ENCODE measurements around the gene MEAK7. TPM values are rescaled to one million over a fixed set of nuclear protein-coding genes. Genes with fewer than 3 reads are reported as not detected.

The MEAK7 gene
- total RNA-seq, 1 experiment from 2014 or later = 29.5 TPM

DNA sequence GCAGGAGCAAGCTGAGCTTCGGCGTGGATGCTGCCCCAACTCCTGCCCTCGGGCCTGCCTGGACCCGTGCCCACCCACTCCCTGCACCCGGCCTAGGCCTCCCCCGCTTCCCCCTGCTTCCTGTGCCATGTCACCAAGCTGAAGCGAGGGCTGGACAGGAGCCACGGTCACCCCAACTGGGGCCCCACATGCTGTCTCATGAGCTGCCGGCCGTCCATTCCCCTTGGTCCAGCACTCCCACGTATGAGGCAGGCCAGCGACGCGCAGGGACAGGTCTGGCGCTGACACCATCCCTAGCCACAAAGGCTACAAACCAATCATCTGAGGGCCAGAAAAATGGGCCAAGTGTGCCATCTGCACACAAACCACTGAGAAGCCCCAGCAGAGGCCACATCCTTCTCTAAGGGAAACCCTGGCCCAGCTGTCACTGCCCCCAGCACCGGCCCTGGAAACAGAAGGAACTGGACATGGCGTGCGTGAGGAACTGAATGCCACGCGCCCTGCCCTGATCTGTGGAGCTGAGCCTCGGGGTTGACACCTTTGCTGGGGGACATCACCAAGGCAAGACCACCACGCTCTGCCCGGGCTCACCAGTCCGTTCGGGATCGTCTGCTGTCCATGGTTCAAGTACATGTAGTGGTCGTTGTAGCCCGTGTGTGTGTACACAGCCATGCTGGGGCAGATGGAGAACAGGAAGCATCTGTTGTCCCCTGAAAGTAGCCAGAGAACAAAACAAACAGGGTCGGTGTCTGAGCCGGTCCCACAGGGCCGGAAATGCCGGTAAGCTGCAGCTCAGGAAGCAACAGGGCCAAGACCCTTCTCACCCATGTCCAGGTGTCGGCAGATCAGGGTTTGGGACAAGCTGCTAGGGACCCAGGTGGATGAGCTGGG is 22.2 kb downstream of the MEAK7 start:
- BruUV-seq (replicated peaks) = no TSS peak
- peaks cover 20% of the 10 kb centered on the region for H3K36me3 Mint-ChIP-seq (ENCODE audit: insufficient read depth, unreplicated experiment)
- intact Hi-C loops (cut with micrococcal nuclease; ENCODE audit: unreplicated experiment) = no loop called here
- TF ChIP-seq, protein P1, sequence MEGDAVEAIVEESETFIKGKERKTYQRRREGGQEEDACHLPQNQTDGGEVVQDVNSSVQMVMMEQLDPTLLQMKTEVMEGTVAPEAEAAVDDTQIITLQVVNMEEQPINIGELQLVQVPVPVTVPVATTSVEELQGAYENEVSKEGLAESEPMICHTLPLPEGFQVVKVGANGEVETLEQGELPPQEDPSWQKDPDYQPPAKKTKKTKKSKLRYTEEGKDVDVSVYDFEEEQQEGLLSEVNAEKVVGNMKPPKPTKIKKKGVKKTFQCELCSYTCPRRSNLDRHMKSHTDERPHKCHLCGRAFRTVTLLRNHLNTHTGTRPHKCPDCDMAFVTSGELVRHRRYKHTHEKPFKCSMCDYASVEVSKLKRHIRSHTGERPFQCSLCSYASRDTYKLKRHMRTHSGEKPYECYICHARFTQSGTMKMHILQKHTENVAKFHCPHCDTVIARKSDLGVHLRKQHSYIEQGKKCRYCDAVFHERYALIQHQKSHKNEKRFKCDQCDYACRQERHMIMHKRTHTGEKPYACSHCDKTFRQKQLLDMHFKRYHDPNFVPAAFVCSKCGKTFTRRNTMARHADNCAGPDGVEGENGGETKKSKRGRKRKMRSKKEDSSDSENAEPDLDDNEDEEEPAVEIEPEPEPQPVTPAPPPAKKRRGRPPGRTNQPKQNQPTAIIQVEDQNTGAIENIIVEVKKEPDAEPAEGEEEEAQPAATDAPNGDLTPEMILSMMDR (IDR thresholded peaks at IDR 0.05; ENCODE audit: unreplicated experiment) = no peak
- CTCF ChIA-PET = interaction anchor here (0.9 kb wide), 1 partner anchor 177 kb away, joined by 4 read pairs; no protein-coding TSS in a partner anchor
- no peak overlapping the region for H3K4me3 Mint-ChIP-seq (ENCODE audit: low read depth, unreplicated experiment)
- no peaks in the 10 kb centered on the region for H3K9me3 Mint-ChIP-seq (ENCODE audit: low read depth, unreplicated experiment)
- no peaks in the 10 kb centered on the region for H3K4me1 Mint-ChIP-seq (ENCODE audit: low read depth, unreplicated experiment)
- no peak overlapping the region for H3K27ac Mint-ChIP-seq (ENCODE audit: unreplicated experiment)
- DNase-seq = no peak
- H3K27me3 Mint-ChIP-seq (ENCODE audit: unreplicated experiment) = no peaks in the 10 kb centered on the region

DNA sequence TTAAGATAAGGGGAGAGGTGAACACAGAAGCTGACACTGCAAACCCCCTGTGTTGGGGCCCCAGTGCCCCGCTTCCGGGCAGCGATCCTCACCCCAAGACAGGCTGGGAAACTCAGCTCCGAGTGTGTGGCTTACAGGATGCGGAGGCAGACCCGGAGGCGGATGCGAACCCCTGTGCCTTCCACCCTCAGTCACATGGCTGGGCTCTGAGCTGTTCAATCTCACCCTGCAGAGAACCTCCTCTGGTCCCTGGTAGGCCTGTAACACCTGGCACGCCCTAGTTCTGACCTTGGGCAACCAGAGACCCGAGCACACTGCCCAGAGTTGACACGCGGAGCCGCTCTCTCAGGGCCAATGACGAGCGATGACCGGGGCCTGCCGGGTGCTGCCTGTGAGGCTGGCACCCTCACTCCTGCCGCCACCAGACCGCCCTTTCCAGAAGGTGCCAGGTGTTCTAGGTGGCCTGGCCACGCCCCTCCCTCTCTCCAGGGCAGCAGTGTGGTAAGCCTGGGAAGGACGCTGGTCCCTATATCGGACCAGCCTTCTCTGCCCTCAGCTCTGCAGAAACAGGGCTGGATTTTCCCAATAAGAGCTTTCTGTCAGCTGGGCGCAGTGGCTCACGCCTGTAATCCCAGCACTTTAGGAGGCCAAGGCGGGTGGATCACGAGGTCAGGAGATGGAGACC is 23.3 kb downstream of the MEAK7 start:
- CTCF ChIA-PET = no interaction called here
- Mint-ChIP-seq H3K27ac (ENCODE audit: unreplicated experiment) (no peak overlapping the region), H3K27me3 (ENCODE audit: unreplicated experiment) (no peaks in the 10 kb centered on the region), H3K36me3 (ENCODE audit: insufficient read depth, unreplicated experiment) (peaks cover 20% of the 10 kb centered on the region), H3K9me3 (ENCODE audit: low read depth, unreplicated experiment) (no peaks in the 10 kb centered on the region), H3K4me1 (ENCODE audit: low read depth, unreplicated experiment) (no peaks in the 10 kb centered on the region), H3K4me3 (ENCODE audit: low read depth, unreplicated experiment) (no peak overlapping the region)
- no peak for DNase-seq
- intact Hi-C loops (cut with micrococcal nuclease; ENCODE audit: unreplicated experiment) = no loop called here
- TF ChIP-seq, protein P1 (IDR thresholded peaks at IDR 0.05; ENCODE audit: unreplicated experiment) = no peak
- no TSS peak for BruUV-seq (replicated peaks)

DNA sequence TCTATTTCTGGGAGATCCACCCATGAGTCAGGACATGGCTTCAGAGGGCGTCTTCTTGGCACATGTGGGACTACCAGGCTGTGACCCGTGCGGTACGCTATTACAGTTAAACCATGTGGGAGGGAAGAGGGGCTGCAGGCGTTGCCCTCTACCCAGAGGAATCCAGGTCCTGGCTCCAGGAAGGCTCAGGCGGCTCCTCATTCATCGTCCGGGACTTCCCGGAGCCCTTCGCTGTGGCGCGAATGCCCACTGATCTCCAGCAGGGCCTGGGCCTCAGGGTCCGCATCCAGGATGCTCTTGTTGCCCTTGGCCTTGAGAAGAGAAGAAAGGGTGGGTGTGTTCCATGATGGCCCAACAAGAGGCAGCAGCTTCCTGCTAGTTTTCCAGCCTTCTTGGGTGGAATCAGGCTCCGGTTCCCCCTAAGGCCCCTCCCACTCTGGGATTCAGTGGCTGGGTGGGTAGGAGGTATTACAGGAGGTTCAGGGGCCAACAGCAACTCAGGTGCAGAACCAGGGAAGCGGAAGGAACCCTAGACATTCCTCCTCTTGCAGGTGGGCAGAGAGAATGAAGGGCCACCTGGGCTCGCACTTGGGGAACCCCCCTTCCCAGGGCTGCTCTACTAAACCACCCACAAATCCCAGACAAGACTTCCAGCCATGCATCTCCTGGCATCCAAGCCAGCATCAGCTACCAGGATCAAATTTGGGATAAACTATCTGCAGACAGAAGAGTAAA is 24.6 kb downstream of the MEAK7 start:
- CTCF ChIA-PET = no interaction called here
- no TSS peak for BruUV-seq (replicated peaks)
- H3K27ac Mint-ChIP-seq (ENCODE audit: unreplicated experiment) = no peak overlapping the region
- intact Hi-C loops (cut with micrococcal nuclease; ENCODE audit: unreplicated experiment) = no loop called here
- no peak for DNase-seq
- H3K4me1 Mint-ChIP-seq (ENCODE audit: low read depth, unreplicated experiment) = no peaks in the 10 kb centered on the region
- no peak overlapping the region for H3K4me3 Mint-ChIP-seq (ENCODE audit: low read depth, unreplicated experiment)
- H3K27me3 Mint-ChIP-seq (ENCODE audit: unreplicated experiment) = no peaks in the 10 kb centered on the region
- TF ChIP-seq, protein P1 (IDR thresholded peaks at IDR 0.05; ENCODE audit: unreplicated experiment) = no peak
- peaks cover 20% of the 10 kb centered on the region for H3K36me3 Mint-ChIP-seq (ENCODE audit: insufficient read depth, unreplicated experiment)
- H3K9me3 Mint-ChIP-seq (ENCODE audit: low read depth, unreplicated experiment) = peaks cover 3% of the 10 kb centered on the region

DNA sequence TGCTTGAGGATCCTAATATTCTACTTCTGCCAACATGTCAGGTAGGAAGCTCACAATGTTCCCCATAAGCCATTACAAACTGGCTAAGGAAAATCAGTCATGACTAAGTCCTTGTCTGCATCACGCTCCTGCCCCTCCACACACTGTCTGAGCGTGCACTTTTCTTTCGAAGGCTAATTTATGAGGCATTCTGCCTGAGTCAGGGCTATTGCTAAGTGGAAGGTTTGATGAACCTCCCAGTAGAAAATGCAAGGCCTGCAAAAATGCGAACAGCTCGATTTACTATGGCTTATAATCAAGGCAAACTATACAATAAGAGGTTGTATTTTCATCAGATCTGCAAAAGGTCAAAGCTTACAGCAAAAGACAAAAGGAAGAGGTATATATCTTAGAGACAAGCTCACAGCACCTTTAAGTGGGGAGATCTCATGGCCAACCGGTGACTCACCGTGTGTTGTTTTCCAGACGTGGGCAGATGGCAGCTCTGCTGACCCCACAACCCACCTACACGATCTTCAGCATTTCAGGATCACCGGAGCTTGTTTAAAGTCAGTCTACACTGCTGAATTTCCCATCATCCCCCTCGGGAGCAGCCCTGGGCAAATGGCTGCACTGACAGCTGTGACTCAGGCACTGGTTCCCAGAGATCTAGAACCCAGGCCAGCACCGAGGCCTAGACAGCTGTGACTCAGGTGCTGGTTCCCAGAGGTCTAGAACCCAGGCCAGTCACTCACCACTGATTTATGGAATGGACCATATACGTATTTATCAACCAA is 26.1 kb downstream of the MEAK7 start:
- BruUV-seq (replicated peaks) = no TSS peak
- peaks cover 19% of the 10 kb centered on the region for H3K36me3 Mint-ChIP-seq (ENCODE audit: insufficient read depth, unreplicated experiment)

More for the DNA sequence above, 26.1 kb downstream of the MEAK7 start:
- Mint-ChIP-seq H3K9me3 (ENCODE audit: low read depth, unreplicated experiment) (peaks cover 7% of the 10 kb centered on the region), H3K4me3 (ENCODE audit: low read depth, unreplicated experiment) (no peak overlapping the region), H3K4me1 (ENCODE audit: low read depth, unreplicated experiment) (no peaks in the 10 kb centered on the region), H3K27ac (ENCODE audit: unreplicated experiment) (no peak overlapping the region), H3K27me3 (ENCODE audit: unreplicated experiment) (no peaks in the 10 kb centered on the region)
- DNase-seq = no peak
- CTCF ChIA-PET = no interaction called here
- intact Hi-C loops (cut with micrococcal nuclease; ENCODE audit: unreplicated experiment) = no loop called here
- TF ChIP-seq, protein P1 (IDR thresholded peaks at IDR 0.05; ENCODE audit: unreplicated experiment) = no peak
